ENCODE measurements around the gene ZDHHC4. TPM values are rescaled to one million over a fixed set of nuclear protein-coding genes. Genes with fewer than 3 reads are reported as not detected.
"Not testable (repeated sequence)": the region's sequence is repeated elsewhere in the genome, so short reads cannot be mapped to it uniquely, and the experiment has no call there.

Gene ZDHHC4
- total RNA-seq, 2 donors from 2014 or later = 20.6 to 33.5 TPM

GRCh38 chr7:6622134-6622710 is 45.0 kb downstream of the ZDHHC4 start:
- H3K4me1 Mint-ChIP-seq (ENCODE audit: low read depth in 2 of 2) = peaks cover 16 to 25% of the 10 kb centered on the region in 2 donors
- H3K27me3 Mint-ChIP-seq = no peaks in the 10 kb centered on the region
- no peak overlapping the region for H3K27ac Mint-ChIP-seq
- no peaks in the 10 kb centered on the region for H3K9me3 Mint-ChIP-seq
- H3K4me3 Mint-ChIP-seq = no peak overlapping the region
- no peak for DNase-seq (ENCODE audit: low spot score)
- no peak for ATAC-seq
- H3K36me3 Mint-ChIP-seq = peaks cover 4% of the 10 kb centered on the region

- Mint-ChIP-seq H3K27ac (peak overlapping the region; percentile 71 to 88), H3K4me3 (peak overlapping the region; percentile 62), H3K4me1 (ENCODE audit: low read depth in 2 of 2) (peaks cover 13 to 25% of the 10 kb centered on the region in 2 donors), H3K27me3 (no peaks in the 10 kb centered on the region), H3K36me3 (peaks cover 4% of the 10 kb centered on the region), H3K9me3 (no peaks in the 10 kb centered on the region)
- ATAC-seq = peak; percentile 58 to 69
- DNase-seq (ENCODE audit: low spot score) = no peak
These were observed 46.5 kb downstream of the ZDHHC4 start for GRCh38 chr7:6623589-6624245.

- ATAC-seq (no peak), DNase-seq (ENCODE audit: low spot score) (no peak)
- peak overlapping the region; percentile 62 for H3K4me3 Mint-ChIP-seq
- no peaks in the 10 kb centered on the region for H3K27me3 Mint-ChIP-seq
- H3K9me3 Mint-ChIP-seq = no peaks in the 10 kb centered on the region
- peaks cover 13 to 25% of the 10 kb centered on the region in 2 donors for H3K4me1 Mint-ChIP-seq (ENCODE audit: low read depth in 2 of 2)
- peak overlapping the region; percentile 71 to 88 for H3K27ac Mint-ChIP-seq
- H3K36me3 Mint-ChIP-seq = peaks cover 4% of the 10 kb centered on the region
These were observed 47.0 kb downstream of the ZDHHC4 start for GRCh38 chr7:6624246-6624611.

- no peak overlapping the region for H3K27ac Mint-ChIP-seq
- ATAC-seq (no peak), DNase-seq (ENCODE audit: low spot score) (no peak)
- no peaks in the 10 kb centered on the region for H3K9me3 Mint-ChIP-seq
- H3K4me1 Mint-ChIP-seq (ENCODE audit: low read depth in 2 of 2) = peaks cover 10 to 11% of the 10 kb centered on the region in 2 donors
- H3K4me3 Mint-ChIP-seq = no peak overlapping the region
- H3K36me3 Mint-ChIP-seq = no peaks in the 10 kb centered on the region
- H3K27me3 Mint-ChIP-seq = no peaks in the 10 kb centered on the region
These were observed 50.8 kb downstream of the ZDHHC4 start for GRCh38 chr7:6628045-6628444.

- no peak for ATAC-seq
- no peak for DNase-seq (ENCODE audit: low spot score)
- H3K9me3 Mint-ChIP-seq = no peaks in the 10 kb centered on the region
- no peaks in the 10 kb centered on the region for H3K36me3 Mint-ChIP-seq
- peak overlapping the region in 1 of 2 donors; percentile 51 for H3K27ac Mint-ChIP-seq
- H3K4me3 Mint-ChIP-seq = no peak overlapping the region
- H3K27me3 Mint-ChIP-seq = no peaks in the 10 kb centered on the region
- peaks cover 0 to 3% of the 10 kb centered on the region in 2 donors for H3K4me1 Mint-ChIP-seq (ENCODE audit: low read depth in 2 of 2)
These were observed 53.0 kb downstream of the ZDHHC4 start for GRCh38 chr7:6630007-6630849.

- H3K27ac Mint-ChIP-seq = no peak overlapping the region
- H3K9me3 Mint-ChIP-seq = no peaks in the 10 kb centered on the region
- H3K36me3 Mint-ChIP-seq = no peaks in the 10 kb centered on the region
- no peaks in the 10 kb centered on the region for H3K27me3 Mint-ChIP-seq
- ATAC-seq (no peak), DNase-seq (ENCODE audit: low spot score) (no peak)
- no peak overlapping the region for H3K4me3 Mint-ChIP-seq
- H3K4me1 Mint-ChIP-seq (ENCODE audit: low read depth in 2 of 2) = no peaks in the 10 kb centered on the region
These were observed 54.4 kb downstream of the ZDHHC4 start for GRCh38 chr7:6631605-6632004.

GRCh38 chr7:6634021-6634420 is 56.8 kb downstream of the ZDHHC4 start:
- H3K36me3 Mint-ChIP-seq = no peaks in the 10 kb centered on the region
- DNase-seq (ENCODE audit: low spot score) = no peak
- ATAC-seq = no peak
- H3K4me3 Mint-ChIP-seq = no peak overlapping the region
- peaks cover 8% of the 10 kb centered on the region in 2 donors for H3K4me1 Mint-ChIP-seq (ENCODE audit: low read depth in 2 of 2)
- H3K9me3 Mint-ChIP-seq = no peaks in the 10 kb centered on the region
- H3K27ac Mint-ChIP-seq = no peak overlapping the region
- no peaks in the 10 kb centered on the region for H3K27me3 Mint-ChIP-seq

- not testable (repeated sequence) for H3K9me3 Mint-ChIP-seq; DNase-seq (ENCODE audit: low spot score); H3K4me3 Mint-ChIP-seq; H3K27me3 Mint-ChIP-seq; H3K27ac Mint-ChIP-seq; ATAC-seq; H3K36me3 Mint-ChIP-seq
- peaks cover 17 to 18% of the 10 kb centered on the region in 2 donors for H3K4me1 Mint-ChIP-seq (ENCODE audit: low read depth in 2 of 2)
These were observed 57.7 kb downstream of the ZDHHC4 start for GRCh38 chr7:6634971-6635370.

- H3K36me3 Mint-ChIP-seq = peaks cover 3% of the 10 kb centered on the region
- H3K9me3 Mint-ChIP-seq = no peaks in the 10 kb centered on the region
- H3K27ac Mint-ChIP-seq = peak within 1 kb of the TSS; percentile 68
- DNase-seq (ENCODE audit: low spot score) = peak; percentile 80
- peak within 1 kb of the TSS; percentile 82 for H3K4me3 Mint-ChIP-seq
- no peaks in the 10 kb centered on the region for H3K27me3 Mint-ChIP-seq
- peak; percentile 84 to 91 for ATAC-seq
- H3K4me1 Mint-ChIP-seq (ENCODE audit: low read depth in 2 of 2) = peaks cover 24 to 25% of the 10 kb centered on the region in 2 donors
These were observed 59.7 kb downstream of the ZDHHC4 start, which contains the start of gene ZNF316 for GRCh38 chr7:6636741-6637543. TSS of gene ZNF316 (plus strand) at chr7:6637318. CDS start at chr7:6642410, 5,092 bp downstream.

GRCh38 chr7:6637544-6638229 is 60.4 kb downstream of the ZDHHC4 start:
- H3K4me3 Mint-ChIP-seq = peak overlapping the region; percentile 82
- DNase-seq (ENCODE audit: low spot score) = peak; percentile 74
- H3K9me3 Mint-ChIP-seq = no peaks in the 10 kb centered on the region
- no peaks in the 10 kb centered on the region for H3K27me3 Mint-ChIP-seq
- peaks cover 25 to 26% of the 10 kb centered on the region in 2 donors for H3K4me1 Mint-ChIP-seq (ENCODE audit: low read depth in 2 of 2)
- peak; percentile 79 to 80 for ATAC-seq
- peaks cover 4% of the 10 kb centered on the region for H3K36me3 Mint-ChIP-seq
- H3K27ac Mint-ChIP-seq = peak overlapping the region; percentile 64 to 68
